ENCODE data around the gene C1D.

GRCh38 chr2:68052717-68053422, 9.9 kb downstream of the C1D start:
- no peak for TF ChIP-seq CTCF (conservative IDR thresholded peaks at IDR 0.05; ENCODE audit: low read length)
- TF ChIP-seq EZH2phosphoT487 (IDR thresholded peaks at IDR 0.05; ENCODE audit: borderline replicate concordance) = no peak
